Measurements from ENCODE around the gene KHDRBS1. TPM values are rescaled to one million over a fixed set of nuclear protein-coding genes. Genes with fewer than 3 reads are reported as not detected.
"Not testable (repeated sequence)": the region's sequence is repeated elsewhere in the genome, so short reads cannot be mapped to it uniquely, and the experiment has no call there.

Gene KHDRBS1
- polyA plus RNA-seq, 4 donors, result 50.1 to 123 (median 77.7) TPM

DNA sequence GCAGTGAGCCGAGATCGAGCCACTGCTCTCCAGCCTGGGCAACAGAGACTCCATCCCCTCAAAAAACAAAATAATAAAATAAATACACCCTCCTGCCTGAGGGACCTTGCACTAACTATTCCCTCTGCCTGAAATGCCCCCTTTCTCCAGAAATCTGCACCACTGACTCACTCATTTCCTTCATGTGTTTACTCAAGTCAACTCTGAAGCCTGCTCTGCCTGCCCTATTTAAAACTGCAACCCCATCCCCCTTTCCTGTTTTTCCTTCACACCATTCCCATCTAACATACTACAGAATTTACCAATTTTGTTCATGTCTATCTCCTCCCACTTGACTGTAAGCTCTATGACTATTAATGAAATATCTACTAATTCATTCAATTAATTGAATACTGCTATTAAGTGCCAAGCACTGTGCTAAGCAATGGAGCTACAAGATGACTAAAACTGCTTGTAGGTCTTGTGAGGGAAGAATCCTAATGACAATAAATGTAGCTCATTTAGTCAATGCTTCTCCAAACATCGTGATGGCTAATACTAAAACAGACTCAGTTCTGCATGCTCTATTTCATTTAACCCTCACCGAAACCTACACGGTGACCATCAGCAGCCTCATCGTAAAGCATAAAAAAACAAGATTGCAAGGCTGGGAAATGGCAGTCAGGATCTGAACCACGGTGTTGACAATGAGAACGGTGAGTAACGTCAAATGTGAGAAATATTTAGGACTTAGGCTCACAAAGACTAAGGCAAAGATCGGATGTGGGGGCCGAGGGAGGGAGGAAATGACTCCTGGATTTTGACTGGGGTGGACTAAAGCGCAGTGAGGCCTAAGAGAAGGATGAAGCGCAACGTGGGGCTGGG, 58.3 kb downstream of the KHDRBS1 start:
- no peaks in the 10 kb centered on the region for H3K9me3 ChIP-seq (ENCODE audit: control insufficient read depth in 2 of 2, insufficient read depth in 1 of 2, low read depth in 1 of 2, low read length in 1 of 2)
- WGBS, 3 donors, result 16 to 19% (median 18%) methylated on average over 14 of the region's 14 CpGs
- H3K4me3 ChIP-seq (ENCODE audit: low read depth in 1 of 3, low read length in 3 of 3), result peak overlapping the region; percentile 68 to 85 (median 76)
- H3K4me1 ChIP-seq (ENCODE audit: control insufficient read depth in 3 of 3, insufficient read depth in 2 of 3, low read depth in 1 of 3, low read length in 2 of 3), result peaks cover 0 to 13% (median 3%) of the 10 kb centered on the region in 3 donors
- H3K27me3 ChIP-seq (ENCODE audit: control insufficient read depth in 3 of 3, insufficient read depth in 3 of 3, low read length in 3 of 3), result no peaks in the 10 kb centered on the region
- DNase-seq, result no peak
- H3K36me3 ChIP-seq (ENCODE audit: control insufficient read depth in 3 of 3, insufficient read depth in 2 of 3, low read depth in 1 of 3, low read length in 3 of 3), result peaks cover 1 to 20% (median 4%) of the 10 kb centered on the region in 3 donors
- FAIRE-seq, result no peak
- peak overlapping the region; percentile 69 to 96 (median 85) for H3K27ac ChIP-seq (ENCODE audit: low read depth in 1 of 3, low read length in 2 of 3)

DNA sequence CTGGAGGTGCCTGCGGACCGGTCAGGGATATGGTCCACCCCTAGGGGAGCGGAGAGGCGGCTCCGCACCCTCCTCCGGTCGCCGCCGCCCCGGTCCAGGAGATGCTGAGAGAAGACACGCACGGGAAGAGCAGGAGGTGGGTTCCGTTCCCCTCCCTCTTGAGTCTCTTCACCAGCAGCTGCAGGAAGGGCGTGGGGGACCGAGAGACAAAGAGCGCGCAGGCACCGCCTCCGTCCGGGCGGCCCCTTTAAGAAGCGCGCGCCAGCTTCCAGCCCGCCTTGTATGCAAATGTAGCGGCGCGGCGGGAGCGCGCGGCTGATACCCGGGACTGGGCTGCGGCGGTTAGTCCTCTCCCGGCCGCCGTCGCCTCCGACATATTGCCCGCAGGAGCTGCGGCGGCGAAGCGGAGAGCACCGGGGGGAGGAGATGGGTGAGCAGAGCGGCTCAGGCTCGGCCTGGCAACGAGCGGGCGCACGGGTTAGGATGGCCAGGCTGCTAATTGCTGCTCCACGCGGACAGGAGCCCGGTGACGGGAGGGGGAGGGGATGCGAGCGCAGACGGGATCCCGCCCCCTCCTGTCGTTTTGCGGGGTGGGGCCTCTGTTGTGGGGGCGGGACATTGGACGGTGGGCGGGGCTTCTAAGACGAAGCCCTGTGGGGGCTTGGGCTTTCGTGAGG, 59.1 kb downstream of the KHDRBS1 start, which contains the start of gene TMEM39B:
TSS of gene TMEM39B (plus strand) at position 318 of the 677 bp plus-strand sequence. CDS start at position 427, 109 bp downstream.
- 0 to 1% (median 1%) methylated on average over 54 to 67 of the region's 67 CpGs for WGBS, 3 donors
- Histone ChIP-seq H3K27ac (ENCODE audit: low read depth in 1 of 3, low read length in 2 of 3) (peak within 1 kb of the TSS; percentile 71 to 96 (median 85)), H3K9me3 (ENCODE audit: control insufficient read depth in 2 of 2, insufficient read depth in 1 of 2, low read depth in 1 of 2, low read length in 1 of 2) (no peaks in the 10 kb centered on the region), H3K36me3 (ENCODE audit: control insufficient read depth in 3 of 3, insufficient read depth in 2 of 3, low read depth in 1 of 3, low read length in 3 of 3) (peaks cover 1 to 27% (median 4%) of the 10 kb centered on the region in 3 donors), H3K27me3 (ENCODE audit: control insufficient read depth in 3 of 3, insufficient read depth in 3 of 3, low read length in 3 of 3) (no peaks in the 10 kb centered on the region), H3K4me1 (ENCODE audit: control insufficient read depth in 3 of 3, insufficient read depth in 2 of 3, low read depth in 1 of 3, low read length in 2 of 3) (peaks cover 0 to 13% (median 3%) of the 10 kb centered on the region in 3 donors), H3K4me3 (ENCODE audit: low read depth in 1 of 3, low read length in 3 of 3) (peak within 1 kb of the TSS; percentile 68 to 85 (median 76))
- DNase-seq, result peak; percentile 93 to 99
- FAIRE-seq, result no peak

DNA sequence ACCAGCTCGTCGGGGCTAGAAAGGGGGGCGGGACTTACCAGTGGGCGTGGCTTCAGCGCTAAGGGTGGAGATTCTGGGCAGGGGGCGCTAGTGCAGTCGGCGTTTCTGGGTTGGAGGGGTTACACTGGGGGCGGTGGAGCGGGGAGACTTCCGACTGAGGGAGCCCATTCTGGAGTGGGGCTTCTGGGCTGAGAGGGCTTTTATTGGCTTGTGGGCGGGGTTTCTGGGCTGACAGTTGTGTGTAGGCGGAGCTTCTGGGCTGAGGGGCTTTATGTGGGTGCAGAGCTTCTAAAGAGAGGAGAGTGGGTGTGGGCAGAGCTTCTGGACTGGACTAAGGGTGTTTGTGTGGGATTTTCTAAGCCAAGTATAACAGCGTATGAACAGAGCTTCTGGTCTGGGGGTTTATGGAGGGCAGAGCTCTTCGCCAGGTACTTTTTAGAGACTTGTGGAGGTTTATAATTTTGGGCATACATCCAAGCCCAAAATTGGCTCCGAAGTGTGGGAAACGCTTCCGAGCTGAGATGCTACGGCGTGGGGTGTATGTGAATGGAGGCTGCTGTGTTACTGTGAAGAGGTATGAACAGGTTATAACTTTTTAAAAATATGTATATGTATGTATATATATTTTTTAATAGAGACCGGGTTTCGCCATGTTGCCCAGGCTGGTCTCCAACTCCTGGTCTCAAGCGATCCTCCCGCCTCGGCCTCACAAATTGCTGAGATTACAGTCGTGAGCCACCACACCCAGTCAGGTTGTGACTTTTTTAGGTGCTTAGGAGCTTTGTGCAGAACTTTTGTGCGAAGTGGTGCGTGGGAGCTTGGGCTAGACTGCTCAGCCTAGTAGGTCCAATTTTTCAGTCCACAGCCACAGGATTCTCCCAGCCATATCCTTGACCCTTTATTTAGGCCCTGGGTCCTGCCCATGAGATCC, 59.9 kb downstream of the KHDRBS1 start:
- FAIRE-seq, result no peak
- 29 to 35% (median 34%) methylated on average over 27 to 28 of the region's 28 CpGs for WGBS, 3 donors

DNA sequence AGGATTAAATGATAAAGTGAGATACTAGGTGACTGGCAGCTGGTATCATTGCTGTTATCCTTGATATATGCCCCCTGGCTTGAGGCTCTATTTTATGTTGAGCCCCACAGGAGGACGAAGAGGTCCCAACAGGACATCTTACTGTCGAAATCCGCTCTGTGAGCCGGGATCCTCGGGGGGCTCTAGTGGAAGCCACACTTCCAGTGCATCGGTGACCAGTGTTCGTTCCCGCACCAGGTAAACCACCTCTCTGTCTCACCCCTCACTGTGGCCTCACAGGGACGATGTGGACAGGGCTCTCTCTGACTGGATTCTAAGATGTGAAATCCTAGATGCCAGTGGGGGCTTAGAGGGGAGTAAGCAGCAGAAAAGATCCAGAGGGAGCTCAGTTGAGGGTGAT, 61.2 kb downstream of the KHDRBS1 start:
- 91 to 96% (median 94%) methylated on average over 9 of the region's 9 CpGs for WGBS, 3 donors
- Histone ChIP-seq H3K9me3 (ENCODE audit: control insufficient read depth in 2 of 2, insufficient read depth in 1 of 2, low read depth in 1 of 2, low read length in 1 of 2) (no peaks in the 10 kb centered on the region), H3K4me1 (ENCODE audit: control insufficient read depth in 3 of 3, insufficient read depth in 2 of 3, low read depth in 1 of 3, low read length in 2 of 3) (peaks cover 0 to 13% (median 3%) of the 10 kb centered on the region in 3 donors), H3K36me3 (ENCODE audit: control insufficient read depth in 3 of 3, insufficient read depth in 2 of 3, low read depth in 1 of 3, low read length in 3 of 3) (peaks cover 1 to 42% (median 4%) of the 10 kb centered on the region in 3 donors), H3K27ac (ENCODE audit: low read depth in 1 of 3, low read length in 2 of 3) (no peak overlapping the region), H3K4me3 (ENCODE audit: low read depth in 1 of 3, low read length in 3 of 3) (no peak overlapping the region), H3K27me3 (ENCODE audit: control insufficient read depth in 3 of 3, insufficient read depth in 3 of 3, low read length in 3 of 3) (no peaks in the 10 kb centered on the region)
- FAIRE-seq (no peak), DNase-seq (no peak)

More for the DNA sequence above, 59.9 kb downstream of the KHDRBS1 start:
- DNase-seq, result no peak
- peaks cover 1 to 33% (median 4%) of the 10 kb centered on the region in 3 donors for H3K36me3 ChIP-seq (ENCODE audit: control insufficient read depth in 3 of 3, insufficient read depth in 2 of 3, low read depth in 1 of 3, low read length in 3 of 3)
- H3K9me3 ChIP-seq (ENCODE audit: control insufficient read depth in 2 of 2, insufficient read depth in 1 of 2, low read depth in 1 of 2, low read length in 1 of 2), result no peaks in the 10 kb centered on the region
- H3K27me3 ChIP-seq (ENCODE audit: control insufficient read depth in 3 of 3, insufficient read depth in 3 of 3, low read length in 3 of 3), result no peaks in the 10 kb centered on the region
- peak overlapping the region; percentile 71 to 96 (median 85) for H3K27ac ChIP-seq (ENCODE audit: low read depth in 1 of 3, low read length in 2 of 3)
- H3K4me1 ChIP-seq (ENCODE audit: control insufficient read depth in 3 of 3, insufficient read depth in 2 of 3, low read depth in 1 of 3, low read length in 2 of 3), result peaks cover 0 to 13% (median 3%) of the 10 kb centered on the region in 3 donors
- peak overlapping the region; percentile 68 to 85 (median 76) for H3K4me3 ChIP-seq (ENCODE audit: low read depth in 1 of 3, low read length in 3 of 3)

DNA sequence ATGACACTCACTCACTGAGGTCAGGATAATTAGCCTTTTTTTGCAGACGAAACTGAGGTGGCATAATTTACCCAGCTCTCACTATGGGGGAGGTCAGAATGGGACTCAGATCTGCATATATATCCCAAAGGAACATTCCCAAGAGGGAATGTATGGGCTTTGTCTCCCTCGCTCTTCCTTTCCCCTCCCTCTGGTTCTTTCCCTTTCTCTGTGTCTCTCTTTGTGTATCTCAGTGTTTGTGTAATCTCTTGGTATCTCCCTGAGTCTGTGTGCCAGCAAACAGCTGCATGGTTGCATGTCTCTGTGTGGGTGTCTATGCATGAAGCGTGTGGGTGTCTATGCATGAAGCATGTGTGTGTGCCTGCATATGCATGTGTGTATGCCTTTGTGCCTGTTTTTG, 63.8 kb downstream of the KHDRBS1 start:
- no peak for DNase-seq
- WGBS, 3 donors, result 83 to 88% (median 87%) methylated on average over 3 of the region's 3 CpGs
- H3K36me3 ChIP-seq (ENCODE audit: control insufficient read depth in 3 of 3, insufficient read depth in 2 of 3, low read depth in 1 of 3, low read length in 3 of 3), result peaks cover 1 to 51% (median 4%) of the 10 kb centered on the region in 3 donors
- no peak overlapping the region for H3K27ac ChIP-seq (ENCODE audit: low read depth in 1 of 3, low read length in 2 of 3)
- H3K9me3 ChIP-seq (ENCODE audit: control insufficient read depth in 2 of 2, insufficient read depth in 1 of 2, low read depth in 1 of 2, low read length in 1 of 2), result no peaks in the 10 kb centered on the region
- no peak for FAIRE-seq
- H3K4me1 ChIP-seq (ENCODE audit: control insufficient read depth in 3 of 3, insufficient read depth in 2 of 3, low read depth in 1 of 3, low read length in 2 of 3), result peaks cover 0 to 8% (median 3%) of the 10 kb centered on the region in 3 donors
- no peaks in the 10 kb centered on the region for H3K27me3 ChIP-seq (ENCODE audit: control insufficient read depth in 3 of 3, insufficient read depth in 3 of 3, low read length in 3 of 3)
- no peak overlapping the region for H3K4me3 ChIP-seq (ENCODE audit: low read depth in 1 of 3, low read length in 3 of 3)

DNA sequence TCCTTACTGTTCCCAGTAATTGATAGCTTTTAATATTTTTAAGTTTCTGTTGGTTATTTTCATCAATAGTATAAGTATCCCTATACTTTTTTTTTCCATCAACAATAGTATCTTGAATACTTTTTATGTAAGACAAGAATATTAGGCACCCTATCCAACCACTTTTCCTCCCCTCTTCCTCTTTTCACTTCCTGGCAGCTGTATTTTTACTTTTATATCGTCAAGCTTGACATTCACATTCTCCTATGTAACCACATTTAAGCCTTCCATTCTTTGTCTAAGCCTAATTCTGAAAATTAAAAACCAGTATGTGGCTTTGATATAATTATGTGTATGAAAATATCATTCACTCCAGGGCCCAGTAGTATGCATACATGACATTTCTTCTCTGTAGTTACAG, 68.4 kb downstream of the KHDRBS1 start:
- DNase-seq (no peak), FAIRE-seq (no peak)
- peaks cover 0 to 3% of the 10 kb centered on the region in 2 donors for H3K9me3 ChIP-seq (ENCODE audit: control insufficient read depth in 2 of 2, insufficient read depth in 1 of 2, low read depth in 1 of 2, low read length in 1 of 2)
- 71 to 75% (median 73%) methylated on average over 1 of the region's 1 CpG for WGBS, 3 donors
- H3K27me3 ChIP-seq (ENCODE audit: control insufficient read depth in 3 of 3, insufficient read depth in 3 of 3, low read length in 3 of 3), result no peaks in the 10 kb centered on the region
- H3K36me3 ChIP-seq (ENCODE audit: control insufficient read depth in 3 of 3, insufficient read depth in 2 of 3, low read depth in 1 of 3, low read length in 3 of 3), result peaks cover 0 to 56% (median 3%) of the 10 kb centered on the region in 3 donors
- H3K27ac ChIP-seq (ENCODE audit: low read depth in 1 of 3, low read length in 2 of 3), result no peak overlapping the region
- H3K4me1 ChIP-seq (ENCODE audit: control insufficient read depth in 3 of 3, insufficient read depth in 2 of 3, low read depth in 1 of 3, low read length in 2 of 3), result no peaks in the 10 kb centered on the region
- H3K4me3 ChIP-seq (ENCODE audit: low read depth in 1 of 3, low read length in 3 of 3), result no peak overlapping the region

DNA sequence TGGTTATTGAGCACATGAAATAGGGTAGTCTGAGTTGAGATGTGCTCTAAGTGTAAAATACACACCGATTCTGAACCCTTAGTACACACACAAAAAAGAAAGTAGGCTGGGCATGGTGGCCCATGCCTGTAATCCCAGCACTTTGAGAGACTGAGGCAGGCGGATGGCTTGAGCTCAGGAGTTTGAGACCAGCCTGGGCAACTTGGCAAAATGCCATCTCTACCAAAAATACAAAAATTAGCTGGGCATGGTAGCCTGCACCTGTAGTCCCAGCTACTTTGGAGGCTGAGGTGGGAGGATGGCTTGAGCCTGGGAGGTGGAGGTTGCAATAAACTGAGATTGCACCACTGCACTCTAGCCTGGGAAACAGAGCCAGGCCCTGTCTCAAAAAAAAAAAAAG, 72.7 kb downstream of the KHDRBS1 start:
- FAIRE-seq; H3K4me3 ChIP-seq (ENCODE audit: low read depth in 1 of 3, low read length in 3 of 3); H3K27me3 ChIP-seq (ENCODE audit: control insufficient read depth in 3 of 3, insufficient read depth in 3 of 3, low read length in 3 of 3); H3K4me1 ChIP-seq (ENCODE audit: control insufficient read depth in 3 of 3, insufficient read depth in 2 of 3, low read depth in 1 of 3, low read length in 2 of 3); H3K9me3 ChIP-seq (ENCODE audit: control insufficient read depth in 2 of 2, insufficient read depth in 1 of 2, low read depth in 1 of 2, low read length in 1 of 2); H3K27ac ChIP-seq (ENCODE audit: low read depth in 1 of 3, low read length in 2 of 3); DNase-seq: not testable (repeated sequence)
- WGBS, 3 donors, result 94 to 98% (median 97%) methylated on average over 2 of the region's 2 CpGs
- peaks cover 3 to 42% (median 3%) of the 10 kb centered on the region in 3 donors for H3K36me3 ChIP-seq (ENCODE audit: control insufficient read depth in 3 of 3, insufficient read depth in 2 of 3, low read depth in 1 of 3, low read length in 3 of 3)

Measured in small intestine (tissue), 7 donors.